Smooth muscle cell of the brain vasculature (primary cell): ENCODE results near the gene ATCAY.
"Not testable (repeated sequence)": the region's sequence is repeated elsewhere in the genome, so short reads cannot be mapped to it uniquely, and the experiment has no call there.

ENCODE experiments used
- DNase-seq: peaks from one replicate; pipeline ENCODE4 v3.0.0-alpha.2; 2012; ENCODE audit warnings: low read depth, low spot score

The ATCAY gene

DNA sequence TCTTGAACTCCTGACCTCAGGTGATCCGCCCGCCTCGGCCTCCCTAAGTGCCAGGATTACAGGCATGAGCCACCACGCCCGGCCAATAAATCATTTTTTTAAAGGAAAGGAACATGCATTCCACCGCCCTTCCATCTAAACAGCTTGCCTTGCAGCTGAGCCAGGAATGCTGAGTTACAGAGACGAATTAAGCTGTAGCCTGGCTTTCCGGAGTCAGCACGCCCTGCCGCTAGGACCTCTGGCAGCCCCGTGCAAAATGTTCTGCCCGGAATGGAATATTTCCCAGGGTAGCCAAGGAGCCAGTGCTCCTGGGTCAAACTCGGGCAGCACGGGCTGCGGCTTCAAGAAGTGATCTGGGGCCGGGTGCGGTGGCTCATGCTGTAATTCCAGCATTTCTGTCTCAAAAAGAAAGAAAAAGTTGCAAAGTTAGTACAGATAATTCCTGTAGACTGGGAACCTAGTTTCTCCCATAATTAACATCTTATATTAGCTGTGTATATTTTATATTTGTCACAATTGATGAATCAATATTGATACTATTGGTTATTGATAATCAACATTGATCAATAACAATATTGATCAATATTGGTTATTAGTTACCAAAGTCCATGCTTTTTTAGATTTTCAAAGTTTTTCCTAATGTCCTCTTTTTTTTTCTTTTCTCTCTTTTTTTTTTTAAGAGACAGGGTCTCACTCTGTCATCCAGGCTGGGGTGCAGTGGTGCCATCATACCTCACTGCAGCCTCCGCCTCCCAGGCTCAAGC, 19.2 kb downstream of the ATCAY start:
- no peak for DNase-seq

DNA sequence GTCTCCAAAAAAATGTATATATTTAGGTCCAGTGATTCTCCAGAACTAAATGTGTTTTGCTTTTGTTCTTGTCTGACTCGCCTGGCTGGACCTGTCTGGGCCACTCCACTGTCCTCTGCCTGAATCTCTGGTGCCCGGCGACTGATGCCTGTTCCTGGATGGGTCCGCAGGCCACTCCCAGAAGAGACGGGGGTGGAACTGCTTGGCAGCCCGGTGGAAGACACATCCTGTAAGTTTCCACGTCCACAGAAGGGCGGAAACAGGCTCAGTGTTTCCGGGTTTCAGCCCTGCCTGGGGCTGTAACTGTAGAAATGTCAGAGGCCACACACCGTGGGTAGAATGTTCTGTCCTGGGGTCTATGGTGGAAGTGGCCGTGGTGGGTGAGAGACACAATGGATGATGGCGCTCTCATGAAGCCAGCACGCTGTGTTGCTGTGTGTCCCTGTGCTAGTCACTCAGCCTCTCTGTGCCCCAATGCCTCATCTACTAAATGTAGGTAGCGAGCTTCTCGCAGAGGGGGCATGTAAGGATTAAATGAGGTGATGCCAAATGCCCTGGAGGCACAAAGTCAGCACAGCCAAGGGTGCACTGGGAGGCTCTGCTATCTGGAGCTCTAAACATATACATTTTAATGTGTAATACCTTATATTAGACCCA, 22.0 kb downstream of the ATCAY start:
- DNase-seq: no peak

DNA sequence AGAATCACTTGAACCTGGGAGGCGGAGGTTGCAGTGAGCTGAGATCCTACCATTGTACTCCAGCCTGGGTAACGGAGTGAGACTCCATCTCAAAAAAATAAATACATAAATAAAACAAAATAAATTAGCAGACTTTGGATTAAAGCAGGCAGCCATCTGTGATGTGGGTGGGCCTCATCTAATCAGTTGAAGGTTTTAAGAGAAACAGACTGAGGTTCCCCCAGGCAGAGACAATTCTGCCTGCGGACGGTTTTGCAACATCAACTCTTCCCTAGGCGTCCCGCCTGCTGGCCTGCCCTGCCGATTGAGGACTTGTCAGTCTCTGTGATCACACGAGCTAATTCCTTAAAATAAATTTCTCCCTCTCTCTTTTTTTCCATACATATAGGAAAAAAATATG, 23.7 kb downstream of the ATCAY start:
- DNase-seq: no peak

DNA sequence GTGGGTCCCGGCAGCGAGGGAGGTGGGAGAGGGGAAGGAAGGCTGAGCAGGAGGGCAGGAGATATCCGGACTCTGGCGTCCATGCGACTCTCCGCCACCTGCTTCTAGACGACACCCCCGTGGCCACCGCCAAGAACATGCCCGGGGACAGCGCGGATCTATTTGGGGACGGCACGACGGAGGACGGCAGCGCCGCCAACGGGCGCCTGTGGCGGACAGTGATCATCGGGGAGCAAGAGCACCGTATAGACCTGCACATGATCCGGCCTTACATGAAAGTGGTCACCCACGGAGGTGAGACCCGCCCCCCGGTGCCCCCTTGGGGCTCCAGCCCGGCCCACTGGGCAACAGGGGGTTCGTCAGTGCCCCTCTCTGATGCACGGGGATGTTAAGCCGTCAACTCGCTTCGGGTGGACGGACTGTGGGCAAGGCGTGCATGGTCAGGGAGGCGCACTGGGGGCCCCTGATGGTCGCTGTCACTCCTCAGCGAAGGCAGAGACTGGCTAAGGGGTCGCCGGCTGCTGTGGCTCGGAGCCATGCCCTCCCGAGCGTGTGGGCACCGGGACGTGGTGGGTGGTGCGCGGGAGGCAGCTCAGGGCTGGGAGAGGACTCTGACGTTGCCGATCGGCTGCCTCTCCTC, 27.3 kb downstream of the ATCAY start:
- no peak for DNase-seq

DNA sequence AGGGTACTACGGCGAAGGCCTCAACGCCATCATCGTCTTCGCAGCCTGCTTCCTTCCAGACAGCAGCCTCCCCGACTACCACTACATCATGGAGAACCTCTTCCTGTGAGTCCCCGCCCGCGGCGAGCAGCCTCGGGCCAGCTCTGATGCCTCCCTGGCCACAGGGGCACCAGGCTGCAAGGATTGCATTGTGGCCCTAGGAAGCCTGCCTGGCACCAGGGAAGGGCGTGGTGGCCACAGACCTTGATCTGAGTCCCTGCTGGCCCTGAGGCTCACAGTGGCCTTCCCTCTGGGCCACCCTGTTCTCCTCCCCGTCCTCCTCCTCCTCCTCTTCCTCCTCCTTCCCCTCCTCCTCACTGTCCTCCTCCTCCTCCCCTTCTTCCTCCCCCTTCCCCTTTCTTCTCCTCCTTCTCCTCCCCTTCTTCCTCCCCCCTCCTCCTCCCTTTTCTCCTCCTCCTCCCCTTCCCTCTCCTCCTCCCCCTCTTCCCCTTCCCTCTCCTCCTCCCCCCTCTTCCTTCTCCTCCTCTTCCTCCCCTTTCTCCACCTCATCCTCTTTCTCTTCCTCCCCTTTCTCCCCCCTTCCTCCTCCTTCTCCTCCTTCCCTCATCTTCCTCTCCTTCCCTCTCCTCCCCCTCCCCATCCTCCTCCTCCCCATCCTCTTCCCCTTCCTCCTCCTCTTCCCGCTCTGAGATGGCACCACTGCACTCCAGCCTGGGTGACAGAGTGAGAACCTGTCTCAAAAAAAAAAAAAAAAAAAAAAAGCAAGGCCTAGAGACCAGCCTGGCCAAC, 28.0 kb downstream of the ATCAY start:
- no peak for DNase-seq

DNA sequence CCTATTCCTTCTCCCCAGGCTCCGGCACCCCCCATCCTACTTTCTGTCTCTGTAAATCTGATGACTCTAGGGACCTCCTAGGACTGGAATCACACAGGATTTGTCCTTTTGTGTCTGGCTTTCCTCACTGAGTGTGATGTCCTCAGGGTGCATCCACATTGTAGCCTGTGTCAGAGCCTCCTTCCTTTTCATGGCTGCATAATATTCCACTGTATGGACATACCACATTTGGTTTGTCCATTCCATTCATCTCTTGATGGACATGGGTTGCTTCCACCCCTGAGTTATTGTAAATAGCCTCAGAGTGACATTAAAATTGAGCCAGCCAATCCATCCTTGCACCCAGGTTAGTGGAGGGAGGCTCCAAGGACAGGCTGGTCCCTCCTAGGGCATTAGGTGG, 29.6 kb downstream of the ATCAY start:
- DNase-seq: no peak

DNA sequence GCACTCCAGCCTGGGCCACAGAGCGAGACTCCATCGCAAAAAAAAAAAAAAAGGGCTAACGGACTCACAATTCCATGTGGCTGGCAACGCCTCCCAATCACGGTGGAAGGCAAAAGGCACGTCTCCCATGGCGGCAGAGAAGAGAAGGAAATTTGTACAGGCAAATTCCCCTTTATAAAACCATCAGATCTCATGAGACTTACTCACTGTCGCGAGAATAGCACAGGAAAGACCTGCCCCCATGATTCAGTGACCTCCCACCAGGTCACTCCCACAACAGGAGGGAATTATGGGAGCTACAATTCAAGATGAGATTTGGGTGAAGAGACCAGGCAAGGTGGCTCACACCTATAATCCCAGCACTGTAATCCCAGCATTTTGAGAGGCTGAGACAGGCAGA, 33.7 kb downstream of the ATCAY start:
- DNase-seq: no peak

DNA sequence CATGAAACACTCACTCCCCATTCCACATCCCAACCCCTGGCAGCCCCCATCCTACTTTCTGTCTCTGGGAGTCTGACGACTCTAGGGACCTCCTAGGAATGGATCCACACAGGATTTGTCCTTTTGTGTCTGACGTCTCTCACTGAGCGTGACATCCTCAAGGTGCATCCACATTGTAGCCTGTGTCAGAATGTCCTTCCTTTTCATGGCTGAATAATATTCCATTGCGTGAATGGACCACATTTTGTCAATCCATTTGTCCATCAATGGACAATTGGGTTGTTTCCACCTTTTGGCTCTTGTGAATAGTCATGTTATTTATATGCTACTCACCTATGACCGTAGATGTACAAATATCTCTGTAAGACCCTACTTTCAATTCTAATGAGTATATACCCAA, 35.5 kb downstream of the ATCAY start:
- no peak for DNase-seq

DNA sequence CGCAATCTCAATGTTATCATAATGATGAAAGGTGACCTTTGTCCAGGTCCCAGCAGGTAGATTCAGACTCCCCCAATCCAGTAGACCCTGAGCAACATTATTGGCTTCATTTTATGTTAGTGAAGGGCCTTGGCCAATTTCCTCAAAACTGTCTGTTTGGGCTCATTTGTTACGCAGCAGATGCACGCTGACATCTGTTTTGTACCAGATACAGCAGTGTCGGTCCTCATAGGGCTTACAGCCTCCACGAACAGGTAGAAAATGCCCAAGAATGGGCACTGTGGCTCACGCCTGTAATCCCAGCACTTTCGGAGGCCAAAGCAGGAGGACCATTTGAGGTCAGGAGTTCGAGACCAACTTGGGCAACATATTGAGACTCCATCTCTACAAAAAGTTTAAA, 39.3 kb downstream of the ATCAY start:
- DNase-seq: no peak

DNA sequence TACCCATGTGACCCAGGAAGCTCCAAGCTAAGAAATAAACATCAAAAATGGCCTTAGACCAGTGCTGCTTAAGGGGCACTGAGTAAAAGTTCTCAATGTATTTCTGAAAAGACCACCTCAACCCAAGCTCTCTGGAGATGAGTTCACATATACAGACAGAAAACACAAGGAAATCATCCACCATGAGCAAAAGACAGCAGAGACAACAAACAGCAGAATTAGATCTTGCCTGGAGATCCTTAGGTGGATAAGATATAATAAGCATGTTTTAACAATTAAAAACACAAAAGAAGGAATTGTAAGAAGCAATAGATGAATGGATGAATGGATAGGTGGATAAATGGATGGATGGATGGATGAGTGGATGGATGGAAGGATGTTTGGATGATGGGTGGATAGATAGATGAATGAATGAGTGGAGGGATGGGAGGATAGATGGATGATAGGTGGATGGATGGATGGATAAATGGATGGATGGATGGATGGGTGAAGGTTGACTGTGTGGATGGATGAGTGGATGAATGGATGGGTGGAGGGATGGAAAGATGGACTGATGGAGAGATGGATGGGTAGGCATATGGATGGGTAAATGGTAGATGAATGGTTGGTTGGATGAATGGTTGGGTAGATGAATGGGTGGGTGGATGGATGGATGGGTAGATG, 42.7 kb downstream of the ATCAY start:
- no peak for DNase-seq

DNA sequence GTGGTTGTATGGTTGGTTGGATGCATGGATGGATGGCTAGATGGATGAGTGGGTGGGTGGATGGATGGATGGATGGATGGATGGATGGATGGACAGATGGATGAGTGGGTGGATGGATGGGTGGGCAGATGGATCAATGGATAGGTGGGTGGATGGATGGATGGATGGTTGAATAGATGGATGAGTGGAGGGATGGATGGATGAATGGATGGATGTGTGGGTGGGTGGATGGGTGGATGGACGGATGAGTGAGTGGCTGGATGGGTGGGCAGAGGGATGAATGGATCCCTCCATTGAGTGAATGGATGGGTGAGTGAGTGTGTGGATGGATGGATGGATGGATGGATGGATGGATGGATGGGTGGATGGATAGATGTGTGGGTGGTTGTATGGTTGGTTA, 43.4 kb downstream of the ATCAY start:
- no peak for DNase-seq

DNA sequence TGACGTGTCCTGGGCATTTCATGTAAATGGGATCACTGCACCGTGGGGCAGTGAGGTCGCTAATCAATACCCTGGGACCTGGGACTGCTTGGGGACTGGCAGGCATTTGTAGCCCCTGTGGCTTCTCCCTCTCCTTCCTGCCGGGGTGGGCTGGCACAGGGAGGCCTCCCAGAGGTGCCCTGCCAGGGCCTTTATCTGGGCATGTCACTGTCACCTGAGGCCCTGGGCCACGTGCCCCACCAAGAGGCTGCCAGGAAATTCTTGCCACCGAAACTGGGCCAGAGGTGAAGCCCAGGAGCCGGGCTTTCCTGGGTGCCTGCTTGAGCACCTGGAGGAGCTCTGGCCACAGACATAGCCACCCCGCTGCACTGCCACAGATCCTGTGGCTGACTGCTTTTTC, 50.6 kb downstream of the ATCAY start:
- no peak for DNase-seq

DNA sequence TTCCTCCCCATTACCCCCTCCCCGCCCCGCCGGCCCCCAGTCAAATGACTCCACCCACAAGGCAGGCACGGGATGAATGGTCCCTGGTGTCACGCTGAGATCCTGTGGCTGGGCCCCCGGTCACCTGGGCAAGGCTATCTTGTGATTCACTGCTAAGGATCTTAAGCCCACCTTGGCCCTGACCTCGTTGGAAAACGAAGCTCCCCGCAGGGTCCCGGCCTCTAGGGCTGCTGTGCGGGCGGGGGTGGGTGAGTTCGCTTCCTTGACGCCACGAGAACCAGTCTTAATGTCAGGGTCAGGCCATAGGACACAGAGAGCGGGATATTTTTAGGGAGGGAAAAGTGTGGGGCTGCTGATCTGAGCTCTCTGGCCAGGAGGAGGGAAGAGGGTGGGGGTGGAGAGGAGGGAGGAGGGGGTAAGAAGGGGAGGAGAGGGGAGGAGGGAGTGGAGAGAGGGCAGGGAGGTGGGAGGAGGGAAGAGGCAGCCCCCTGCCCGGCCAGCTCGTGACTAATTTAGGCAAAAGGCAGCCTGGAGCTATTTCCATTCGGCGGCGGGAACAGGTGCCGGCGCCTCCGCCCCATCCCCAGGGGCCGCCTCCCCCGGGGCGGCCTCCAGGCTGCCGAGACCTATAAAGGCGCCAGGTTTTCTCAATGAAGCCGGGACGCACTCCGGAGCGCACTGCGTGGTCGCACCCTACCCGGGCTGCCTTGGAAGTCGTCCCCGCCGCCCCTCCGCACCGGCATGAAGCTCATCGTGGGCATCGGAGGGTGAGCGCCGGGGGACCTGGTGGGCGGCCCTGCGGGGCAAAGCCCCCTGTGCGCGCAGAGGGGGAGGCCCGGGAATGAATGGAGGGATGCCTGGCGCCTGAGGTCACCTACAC, 52.7 kb downstream of the ATCAY start, which contains the start of gene NMRK2:
Gene NMRK2, plus strand, starts transcription at position 139 of the 880 bp plus-strand sequence. Its CDS starts 603 bp downstream, at position 742.
- DNase-seq: no peak

DNA sequence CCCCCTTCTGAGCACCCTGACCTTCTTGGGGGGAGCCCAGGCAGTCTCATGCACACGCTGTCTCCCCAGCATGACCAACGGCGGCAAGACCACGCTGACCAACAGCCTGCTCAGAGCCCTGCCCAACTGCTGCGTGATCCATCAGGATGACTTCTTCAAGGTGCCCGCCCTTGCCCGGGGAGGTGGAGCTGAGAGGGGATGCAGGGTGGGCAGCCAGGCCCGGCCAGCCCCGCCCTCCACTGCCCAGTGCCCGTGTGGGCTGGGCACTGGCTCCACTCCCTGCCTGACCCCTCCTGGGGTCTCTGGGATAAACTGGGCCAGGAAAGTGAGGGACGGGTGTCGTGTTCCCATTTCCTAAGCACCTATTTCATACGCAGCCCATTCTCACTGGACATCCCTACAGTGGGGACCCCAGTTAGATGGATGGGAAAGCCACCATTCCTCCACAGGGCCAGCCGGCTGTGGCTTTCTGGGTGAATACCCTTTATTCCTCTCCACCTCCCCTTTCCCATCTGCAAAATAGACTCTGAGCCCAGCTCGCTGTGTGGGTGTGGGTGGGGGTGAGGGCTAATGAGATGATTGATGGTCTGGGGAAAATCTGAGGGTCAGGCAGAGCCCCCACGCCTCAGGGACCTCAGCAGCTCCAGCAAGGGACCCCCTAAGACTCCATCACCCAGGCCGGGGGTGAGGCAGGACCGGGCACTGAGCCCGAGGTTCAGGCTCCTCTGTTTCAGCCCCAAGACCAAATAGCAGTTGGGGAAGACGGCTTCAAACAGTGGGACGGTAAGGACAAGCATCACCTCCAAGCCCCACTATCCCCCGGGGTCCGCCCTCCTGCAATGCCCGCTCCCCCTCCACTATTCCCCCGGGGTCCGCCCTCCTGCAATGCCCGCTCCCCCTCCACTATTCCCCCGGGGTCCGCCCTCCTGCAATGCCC, 56.3 kb downstream of the ATCAY start:
- DNase-seq: no peak

DNA sequence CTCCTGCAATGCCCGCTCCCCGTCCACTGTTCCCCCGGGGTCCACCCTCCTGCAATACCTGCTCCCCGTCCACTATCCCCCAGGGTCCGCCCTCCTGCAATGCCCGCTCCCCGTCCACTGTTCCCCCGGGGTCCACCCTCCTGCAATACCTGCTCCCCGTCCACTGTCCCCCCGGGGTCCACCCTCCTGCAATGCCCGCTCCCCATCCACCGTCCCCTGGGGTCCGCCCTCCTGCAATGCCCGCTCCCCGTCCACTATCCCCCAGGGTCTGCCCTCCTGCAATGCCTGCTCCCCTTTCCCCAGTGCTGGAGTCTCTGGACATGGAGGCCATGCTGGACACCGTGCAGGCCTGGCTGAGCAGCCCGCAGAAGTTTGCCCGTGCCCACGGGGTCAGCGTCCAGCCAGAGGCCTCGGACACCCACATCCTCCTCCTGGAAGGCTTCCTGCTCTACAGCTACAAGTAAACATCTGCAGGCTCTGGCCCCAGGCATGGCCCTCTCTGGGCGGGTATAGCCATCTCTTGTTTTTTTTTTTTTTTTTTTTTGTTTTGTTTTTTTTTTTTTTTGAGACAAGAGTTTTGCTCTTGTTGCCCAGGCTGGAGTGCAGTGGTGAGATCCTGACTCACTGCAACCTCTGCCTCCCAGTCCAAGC, 57.9 kb downstream of the ATCAY start:
- not testable (repeated sequence) for DNase-seq

DNA sequence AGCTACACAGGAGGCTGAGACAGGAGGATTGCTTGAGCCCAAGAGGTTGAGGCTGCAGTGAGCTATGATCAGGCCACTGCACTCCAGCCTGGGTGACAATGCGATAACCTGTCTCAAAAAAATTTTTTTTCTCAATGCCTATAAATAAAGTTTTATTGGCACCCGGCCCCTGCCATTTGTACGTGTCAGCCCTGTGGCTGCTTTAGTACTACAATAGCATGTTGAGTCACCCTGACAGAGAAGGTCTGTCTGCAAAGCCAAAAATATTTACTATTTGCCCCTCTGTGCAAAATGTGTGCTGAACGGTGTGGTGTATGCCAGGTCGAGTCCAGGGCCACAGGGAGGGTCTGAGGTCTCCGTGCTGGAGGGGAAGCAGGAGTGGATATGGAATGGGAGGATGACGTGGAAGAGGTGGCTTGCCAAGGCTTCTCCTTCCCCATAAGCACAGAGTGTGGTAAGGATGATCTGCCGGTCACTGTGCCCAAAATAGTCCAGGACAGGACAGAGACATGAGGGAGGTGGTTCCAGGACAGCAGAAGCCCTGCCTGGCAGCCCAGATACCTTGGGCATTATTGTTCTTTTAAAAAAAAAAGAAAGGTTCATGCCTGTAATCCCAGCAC, 62.4 kb downstream of the ATCAY start:
- no peak for DNase-seq

DNA sequence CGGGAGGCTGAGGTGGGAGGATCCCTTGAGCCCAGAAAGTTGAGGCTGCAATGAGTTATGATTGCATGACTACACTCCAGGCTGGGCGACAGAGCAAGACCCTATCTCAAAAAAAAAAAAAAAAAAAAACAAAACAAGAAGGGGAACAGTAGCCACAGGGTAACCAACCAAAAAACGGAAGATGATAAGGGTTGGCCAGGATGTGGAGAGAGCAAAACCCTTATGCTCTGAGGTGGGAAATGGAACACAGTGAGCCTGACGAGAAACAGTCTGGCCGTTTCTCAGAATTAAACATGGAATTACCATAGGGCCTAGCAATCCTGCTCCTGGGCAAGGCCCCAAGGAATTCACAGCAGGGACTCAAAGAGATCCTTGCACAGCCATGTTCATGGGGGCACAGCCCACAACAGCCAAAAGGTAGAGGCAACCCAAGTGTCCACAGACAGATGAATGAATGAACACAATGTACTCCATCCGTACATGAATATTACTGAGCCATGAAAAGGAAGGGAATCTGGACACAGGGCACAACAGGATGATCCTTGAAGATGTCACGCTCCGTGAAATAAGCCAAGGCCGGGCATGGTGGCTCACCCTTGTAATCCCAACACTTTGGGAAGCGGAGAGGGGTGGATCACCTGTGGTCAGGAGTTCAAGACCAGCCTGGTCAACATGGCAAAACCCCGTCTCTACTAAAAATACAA, 63.7 kb downstream of the ATCAY start:
- DNase-seq: no peak

DNA sequence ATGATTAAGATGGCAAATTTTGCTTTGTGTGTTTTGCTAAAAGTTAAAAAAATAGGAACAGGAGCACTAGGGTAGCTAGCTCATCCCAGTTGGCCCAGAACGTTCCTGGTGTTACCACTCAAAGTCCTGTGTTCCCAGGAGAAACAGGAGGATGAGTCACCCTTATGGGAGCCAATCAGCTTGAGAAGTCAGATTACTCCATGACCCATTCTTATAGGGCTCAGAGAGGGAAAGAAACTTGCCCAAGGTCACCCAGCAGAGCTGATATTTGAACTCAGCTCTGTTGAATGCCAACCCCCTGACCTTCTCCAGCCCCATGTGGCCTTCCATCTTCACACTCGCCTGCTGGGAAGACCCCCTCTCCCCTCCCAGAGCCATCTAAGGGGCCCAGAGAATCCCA, 65.4 kb downstream of the ATCAY start:
- DNase-seq: no peak
